ENCODE results near the gene FAM76A.

GRCh38 chr1:27778056-27778455 is 52.3 kb downstream of the FAM76A start:
- TF ChIP-seq CTCF (IDR thresholded peaks at IDR 0.05): no peak
- TF ChIP-seq POLR2A (IDR thresholded peaks at IDR 0.05): no peak

All from lower leg skin (tissue), 3 donors.